Glutamatergic neuron (in vitro differentiated cells): ENCODE results near the gene MTF2. TPM values are rescaled to one million over a fixed set of nuclear protein-coding genes. Genes with fewer than 3 reads are reported as not detected.
"Not testable (repeated sequence)": the region's sequence is repeated elsewhere in the genome, so short reads cannot be mapped to it uniquely, and the experiment has no call there.

Experiments
- DNase-seq: peaks from one replicate; pipeline ENCODE4 v3.0.0; 2022
- H3K27ac Mint-ChIP-seq: one replicate; pipeline ENCODE4 v1.8.0; 2020; ENCODE audit warnings: mild to moderate bottlenecking, mixed read lengths, inconsistent platforms; ENCODE audit not compliant: unreplicated experiment
- H3K27me3 Mint-ChIP-seq: one replicate; pipeline ENCODE4 v1.8.0; 2020; ENCODE audit warnings: mild to moderate bottlenecking, moderate library complexity, mixed read lengths, inconsistent platforms; ENCODE audit not compliant: unreplicated experiment
- H3K36me3 Mint-ChIP-seq: one replicate; pipeline ENCODE4 v1.8.0; 2020; ENCODE audit warnings: mild to moderate bottlenecking, mixed read lengths, inconsistent platforms; ENCODE audit not compliant: unreplicated experiment
- H3K4me1 Mint-ChIP-seq: one replicate; pipeline ENCODE4 v1.8.0; 2020; ENCODE audit warnings: mild to moderate bottlenecking, low read depth, mixed read lengths, inconsistent platforms; ENCODE audit not compliant: unreplicated experiment
- H3K4me3 Mint-ChIP-seq: one replicate; pipeline ENCODE4 v1.8.0; 2020; ENCODE audit warnings: mild to moderate bottlenecking, mixed read lengths, inconsistent platforms; ENCODE audit not compliant: unreplicated experiment
- H3K9me3 Mint-ChIP-seq: one replicate; pipeline ENCODE4 v1.8.0; 2020; ENCODE audit warnings: mild to moderate bottlenecking, moderate library complexity, mixed read lengths, inconsistent platforms; ENCODE audit not compliant: unreplicated experiment
- long read RNA-seq: library from polyadenylated mRNA; unstranded; transcript quantifications from one replicate; pipeline ENCODE4 v2.0.0, GENCODE V29; 2020; ENCODE audit not compliant: unreplicated experiment
- total RNA-seq: library from RNA; stranded (reverse); fragmentation: NEBNext Ultra II Directional; extraction: Animal tissue kit (Norgen Biotek cat#: 25700); gene quantifications from one replicate; pipeline ENCODE4 v1.2.1, GENCODE V29; 2021; ENCODE audit not compliant: unreplicated experiment
- TF ChIP-seq, protein P1 (sequence below): fragments of 200-600 bp; sonication (generic); IDR thresholded peaks from one replicate; pipeline ENCODE4 v1.5.0; 2021; ENCODE audit not compliant: partially characterized antibody, unreplicated experiment

Gene MTF2
- total RNA-seq = 129 TPM
- long read RNA-seq, full-length matches to known transcripts = 17 of 95 reads
- long read RNA-seq, partial matches to known transcripts = 62 of 95 reads
- long read RNA-seq, other reads (novel, unspliced or antisense) = 16 of 95 reads

DNA sequence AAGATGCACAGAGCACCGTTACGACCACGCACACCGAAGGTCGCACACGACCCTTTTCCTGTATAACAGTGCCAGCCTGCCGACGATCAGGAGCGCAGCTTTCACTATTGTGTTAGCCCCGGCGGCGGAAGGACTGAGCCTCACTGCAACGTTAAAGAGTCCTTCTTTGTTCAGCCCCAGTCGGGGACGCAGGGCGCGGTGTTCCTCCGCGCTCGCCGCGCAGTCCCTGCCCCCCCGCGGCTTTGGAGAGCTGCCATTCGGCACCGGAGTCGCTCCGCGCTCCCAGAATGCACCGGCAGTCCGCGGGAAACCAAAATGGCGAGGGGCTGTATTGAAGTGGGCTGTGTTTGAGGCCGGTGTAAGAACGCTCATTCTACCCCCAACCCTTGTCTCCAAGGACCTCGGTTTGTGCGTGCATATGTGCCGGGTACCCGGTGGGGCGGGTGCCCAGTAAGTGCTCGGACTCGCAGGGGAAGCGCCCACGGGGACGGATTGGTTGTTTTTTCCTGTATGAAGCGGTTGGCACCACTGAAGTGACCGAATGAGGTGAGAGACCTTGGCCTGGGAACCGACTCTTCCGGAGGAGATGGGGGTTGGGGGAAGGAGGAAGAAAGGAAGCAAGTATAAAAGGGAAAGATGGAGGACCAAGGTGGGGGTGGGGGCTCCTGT is at the start of gene MTF2:
TSS of gene MTF2 (plus strand) at position 298 of the 669 bp plus-strand sequence. CDS start at position 542, 244 bp downstream.
- H3K27ac Mint-ChIP-seq = peak within 1 kb of the TSS; percentile 99
- H3K9me3 Mint-ChIP-seq = peaks cover 15% of the 10 kb centered on the region
- peak within 1 kb of the TSS; percentile 99 for H3K4me3 Mint-ChIP-seq
- peaks cover 10% of the 10 kb centered on the region for H3K27me3 Mint-ChIP-seq
- peaks cover 3% of the 10 kb centered on the region for H3K4me1 Mint-ChIP-seq
- H3K36me3 Mint-ChIP-seq = peaks cover 14% of the 10 kb centered on the region
- TF ChIP-seq, protein P1, sequence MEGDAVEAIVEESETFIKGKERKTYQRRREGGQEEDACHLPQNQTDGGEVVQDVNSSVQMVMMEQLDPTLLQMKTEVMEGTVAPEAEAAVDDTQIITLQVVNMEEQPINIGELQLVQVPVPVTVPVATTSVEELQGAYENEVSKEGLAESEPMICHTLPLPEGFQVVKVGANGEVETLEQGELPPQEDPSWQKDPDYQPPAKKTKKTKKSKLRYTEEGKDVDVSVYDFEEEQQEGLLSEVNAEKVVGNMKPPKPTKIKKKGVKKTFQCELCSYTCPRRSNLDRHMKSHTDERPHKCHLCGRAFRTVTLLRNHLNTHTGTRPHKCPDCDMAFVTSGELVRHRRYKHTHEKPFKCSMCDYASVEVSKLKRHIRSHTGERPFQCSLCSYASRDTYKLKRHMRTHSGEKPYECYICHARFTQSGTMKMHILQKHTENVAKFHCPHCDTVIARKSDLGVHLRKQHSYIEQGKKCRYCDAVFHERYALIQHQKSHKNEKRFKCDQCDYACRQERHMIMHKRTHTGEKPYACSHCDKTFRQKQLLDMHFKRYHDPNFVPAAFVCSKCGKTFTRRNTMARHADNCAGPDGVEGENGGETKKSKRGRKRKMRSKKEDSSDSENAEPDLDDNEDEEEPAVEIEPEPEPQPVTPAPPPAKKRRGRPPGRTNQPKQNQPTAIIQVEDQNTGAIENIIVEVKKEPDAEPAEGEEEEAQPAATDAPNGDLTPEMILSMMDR = no peak
- DNase-seq = peak; percentile 98

DNA sequence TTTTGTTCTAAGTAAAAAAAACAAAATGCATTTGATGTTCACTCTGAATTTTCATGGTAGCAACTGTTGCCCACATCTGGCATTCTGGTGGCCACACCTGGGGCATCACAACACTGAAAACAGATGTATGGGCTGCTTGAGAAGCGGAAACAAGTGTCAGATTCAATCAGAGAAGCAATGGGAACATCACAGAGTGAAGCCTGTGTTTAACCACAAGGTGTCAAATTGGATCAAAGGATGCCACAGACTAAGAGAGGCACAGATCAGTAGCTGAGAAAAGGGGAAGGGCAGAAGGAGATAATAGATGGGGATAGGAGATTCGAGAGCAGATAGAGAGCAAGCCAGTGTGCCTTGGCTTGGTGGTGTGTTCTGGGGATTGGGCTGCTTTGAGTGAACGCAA is 49.8 kb upstream of the MTF2 start:
- TF ChIP-seq, protein P1 = no peak
- H3K4me3 Mint-ChIP-seq = no peak overlapping the region
- H3K27ac Mint-ChIP-seq = peak overlapping the region; percentile 57
- no peak for DNase-seq
- peaks cover 37% of the 10 kb centered on the region for H3K4me1 Mint-ChIP-seq
- peaks cover 5% of the 10 kb centered on the region for H3K9me3 Mint-ChIP-seq
- peaks cover 4% of the 10 kb centered on the region for H3K36me3 Mint-ChIP-seq
- H3K27me3 Mint-ChIP-seq = peaks cover 3% of the 10 kb centered on the region

DNA sequence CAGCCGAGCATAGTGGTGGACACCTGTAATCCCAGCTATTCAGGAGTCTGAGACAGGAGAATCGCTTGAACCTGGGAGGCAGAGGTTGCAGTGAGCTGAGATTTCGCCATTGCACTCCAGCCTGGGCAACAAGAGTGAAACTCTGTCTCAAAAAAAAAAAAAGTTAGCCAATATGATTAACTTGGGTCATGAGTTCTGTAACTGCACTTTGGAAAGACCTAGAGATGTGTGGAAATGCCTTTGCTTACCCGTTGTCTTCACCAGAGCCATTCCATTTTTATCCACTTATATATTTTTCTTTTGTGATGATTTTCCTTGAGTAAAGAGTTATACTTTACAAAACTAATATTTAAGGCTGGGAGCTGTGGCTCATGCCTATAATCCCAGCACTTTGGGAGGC is 48.9 kb upstream of the MTF2 start:
- not testable (repeated sequence) for H3K27me3 Mint-ChIP-seq, H3K4me3 Mint-ChIP-seq, H3K36me3 Mint-ChIP-seq, DNase-seq, H3K9me3 Mint-ChIP-seq, H3K27ac Mint-ChIP-seq
- peaks cover 38% of the 10 kb centered on the region for H3K4me1 Mint-ChIP-seq

DNA sequence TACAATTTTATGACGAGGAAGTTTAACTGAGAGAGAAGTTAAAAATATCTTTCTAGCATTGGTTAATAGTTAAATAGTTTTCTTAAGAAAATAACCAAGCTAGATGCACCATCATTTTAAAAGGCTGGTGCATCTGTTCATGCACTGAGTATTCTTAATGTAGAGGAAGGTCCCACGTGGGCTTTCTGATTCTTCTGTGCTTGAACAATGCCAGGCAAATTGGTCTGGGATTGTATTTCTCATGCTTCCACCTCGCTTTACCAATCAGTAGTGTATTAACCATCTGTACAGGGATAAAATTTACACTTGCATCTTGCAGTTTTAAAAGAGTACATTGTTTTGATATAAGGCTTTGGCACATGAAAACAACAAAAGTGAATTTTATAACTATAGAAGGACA is 47.4 kb upstream of the MTF2 start:
- H3K27ac Mint-ChIP-seq = peak overlapping the region; percentile 84

DNA sequence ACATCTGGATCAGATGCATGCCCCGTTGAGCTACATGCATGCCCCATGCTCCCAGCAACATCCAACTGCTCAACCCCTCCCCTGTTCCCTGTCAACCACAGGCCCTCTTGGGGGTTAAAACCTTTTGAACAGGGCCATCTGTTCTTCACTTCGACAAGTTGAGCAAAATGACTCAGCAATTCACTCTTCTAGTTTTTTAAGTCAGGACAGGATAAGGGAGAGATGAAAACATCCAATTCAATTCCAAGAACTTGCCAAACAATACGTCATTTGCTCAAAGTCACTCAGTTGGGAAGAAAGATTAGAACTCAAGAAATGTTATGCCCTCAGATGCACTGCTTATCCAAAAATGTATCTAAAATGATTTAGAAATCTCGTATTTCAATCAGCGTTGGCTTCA is 46.1 kb upstream of the MTF2 start:
- peaks cover 3% of the 10 kb centered on the region for H3K27me3 Mint-ChIP-seq
- peak overlapping the region; percentile 68 for H3K4me3 Mint-ChIP-seq
- TF ChIP-seq, protein P1 = no peak
- peaks cover 5% of the 10 kb centered on the region for H3K9me3 Mint-ChIP-seq
- H3K27ac Mint-ChIP-seq = peak overlapping the region; percentile 96
- H3K36me3 Mint-ChIP-seq = no peaks in the 10 kb centered on the region
- H3K4me1 Mint-ChIP-seq = peaks cover 35% of the 10 kb centered on the region
- peak; percentile 28 for DNase-seq

More for the DNA sequence above, 47.4 kb upstream of the MTF2 start:
- Mint-ChIP-seq H3K4me1 (peaks cover 36% of the 10 kb centered on the region), H3K4me3 (peak overlapping the region; percentile 53), H3K27me3 (peaks cover 3% of the 10 kb centered on the region), H3K9me3 (peaks cover 5% of the 10 kb centered on the region), H3K36me3 (peaks cover 4% of the 10 kb centered on the region)
- TF ChIP-seq, protein P1 = no peak
- DNase-seq = no peak
